Heart left ventricle (tissue), 13 donors: ENCODE results near the gene B4GALNT4.

Source experiments
- CTCF ChIP-seq, 12 donors: fragments of 200-600 bp; sonication (generic) in 4 of 12; IDR thresholded peaks; one replicate each; pipeline versions ENCODE4 v1.5.0 to v1.8.0; 2018 to 2022; ENCODE audit warnings: antibody characterized with exemption in 12 of 12, mild to moderate bottlenecking in 5 of 12
- POLR2A ChIP-seq, 2 donors: fragments of 450-650 bp; IDR thresholded peaks; one replicate each; pipeline ENCODE4 v1.6.1; 2017; ENCODE audit warnings: antibody characterized with exemption in 2 of 2, mild to moderate bottlenecking in 2 of 2, moderate library complexity in 2 of 2
- donor health status: ischemic (EF 13 %, LVEDD 7.1; RV severe dilation, severe dysfunction).
- donor health status: DM: no; HTN: yes; CAD: no.
- donor health status: DM: no; HTN: no; CAD: no.
- donor health status: ischemic (EF 25% LVEDD 6.9; RV normal size, moderate dysfunction).
- donor health status: ischemic (EF 25% LVEDD 5.7; RV mildly dilated, moderate dysfunction).
- donor health status: ischemic (EF 35%, LVEDD 5.7; RV mildly dilated, moderate dysfunction).
- donor health status: nonischemic (EF 11% LVEDD 7.7; RV severe dilation, severe dysfunction).
- donor health status: DM: yes; HTN: yes; CAD: no.
- donor health status: PGD.
- donor health status: ischemic (EF 29% LVEDD 5.4; RV normal size, mild dysfunction).
- donor health status: nonischemic (EF 23%, LVEDD 6.1; RV moderate dilation, normal function).

DNA sequence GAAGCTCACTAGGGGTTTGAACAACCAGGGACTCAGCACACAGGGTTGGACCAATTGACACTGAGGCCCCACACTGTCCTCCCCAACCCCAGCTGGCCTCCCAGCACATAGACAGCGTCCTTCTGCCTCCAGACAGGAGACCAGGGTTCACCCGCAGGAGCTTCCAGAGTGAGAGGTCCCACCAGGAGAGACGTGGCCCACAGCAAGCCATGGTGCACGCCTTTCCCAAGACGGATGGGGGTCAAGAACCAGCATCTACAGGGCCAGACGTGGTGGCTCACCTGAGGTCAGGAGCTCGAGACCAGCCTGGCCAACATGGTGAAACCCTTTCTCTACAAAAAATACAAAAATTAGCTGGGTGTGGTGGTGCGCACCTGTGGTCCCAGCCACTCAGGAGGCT lies 57.6 kb downstream of the B4GALNT4 start:
- TF ChIP-seq CTCF (IDR thresholded peaks at IDR 0.05): no peak
- no peak for TF ChIP-seq POLR2A (IDR thresholded peaks at IDR 0.05)
